C1 segment of cervical spinal cord (tissue), 14 donors: Measurements from ENCODE around the gene KLK12.
"Not testable (repeated sequence)": the region's sequence is repeated elsewhere in the genome, so short reads cannot be mapped to it uniquely, and the experiment has no call there.

ENCODE experiments used
- DNase-seq, 14 donors: peaks; one replicate each; lab custom pipeline; 2025; lab: John Stamatoyannopoulos, UW

Gene KLK12

DNA sequence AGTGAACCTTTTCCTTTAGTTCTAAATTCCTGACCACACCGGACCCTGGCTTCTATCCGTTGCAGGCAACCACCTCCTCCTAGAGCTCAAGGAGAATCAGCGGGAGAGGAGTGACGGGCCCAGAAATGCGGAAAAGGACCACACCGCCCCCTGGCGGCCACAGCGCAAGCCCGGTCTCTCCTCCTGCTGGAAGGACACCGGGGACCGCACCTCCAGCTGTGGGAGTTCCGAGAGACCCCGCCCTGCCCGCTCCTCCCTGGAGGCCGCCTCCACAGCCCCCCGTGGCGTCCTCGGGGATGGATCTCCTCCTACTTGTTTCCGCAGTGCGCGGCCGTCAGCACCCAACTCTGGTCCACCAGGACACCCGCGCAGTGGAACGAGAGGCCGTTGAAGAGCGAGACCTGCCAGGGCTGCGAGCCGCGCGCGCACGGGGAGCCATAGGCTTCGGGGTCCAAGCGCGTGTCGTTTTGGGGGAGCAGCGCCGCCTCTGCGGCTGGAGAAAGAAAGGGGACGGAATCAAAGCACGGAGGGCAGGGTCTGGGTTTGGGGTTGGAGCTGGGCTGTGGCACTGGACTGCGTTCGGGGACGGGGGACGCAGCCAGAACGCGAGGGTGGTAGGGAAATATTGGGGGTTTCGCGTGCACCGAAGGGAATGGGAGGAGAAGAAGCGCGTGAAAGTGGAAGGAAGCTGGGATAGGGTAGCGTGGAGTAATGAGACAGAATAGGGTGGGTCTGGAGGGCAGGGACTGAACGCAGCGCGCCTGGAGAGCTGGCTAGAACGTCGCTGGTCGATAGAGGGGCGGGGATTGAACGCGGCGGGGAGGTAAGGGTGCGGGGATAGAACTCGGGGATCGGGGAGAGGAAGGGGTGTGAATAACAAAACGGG lies 17.8 kb downstream of the KLK12 start:
- DNase-seq = peak in 9 of 14 donors; percentile 8 to 76 (median 46)

DNA sequence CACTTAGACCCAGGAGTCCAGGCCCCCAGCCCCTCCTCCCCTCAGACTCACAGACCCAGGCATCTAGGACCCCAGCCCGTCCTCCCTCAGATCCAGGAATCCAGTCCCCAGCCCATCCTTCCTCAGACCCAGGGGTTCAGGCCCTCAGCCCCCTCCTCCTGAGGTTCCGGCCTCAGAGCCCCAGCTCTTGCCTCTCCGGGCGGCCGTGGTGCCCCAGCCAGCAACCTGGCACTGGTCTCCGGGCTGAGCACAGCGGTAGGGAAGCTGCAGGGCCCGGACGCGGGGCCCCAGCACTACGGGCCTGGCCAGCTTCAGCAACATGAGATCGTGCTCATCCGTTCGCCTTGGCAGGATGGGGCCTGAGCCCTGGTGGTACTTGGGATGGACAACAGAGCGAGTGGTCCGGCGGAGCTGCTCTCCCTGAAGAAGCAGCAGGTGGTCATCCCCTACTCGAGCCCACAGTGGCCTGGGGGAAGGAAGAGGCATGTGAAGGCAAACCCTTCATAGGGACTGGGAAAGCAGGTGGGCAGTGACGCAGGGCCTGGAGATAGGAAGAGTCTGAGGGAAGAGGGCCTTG lies 19.0 kb downstream of the KLK12 start:
- no peak for DNase-seq

DNA sequence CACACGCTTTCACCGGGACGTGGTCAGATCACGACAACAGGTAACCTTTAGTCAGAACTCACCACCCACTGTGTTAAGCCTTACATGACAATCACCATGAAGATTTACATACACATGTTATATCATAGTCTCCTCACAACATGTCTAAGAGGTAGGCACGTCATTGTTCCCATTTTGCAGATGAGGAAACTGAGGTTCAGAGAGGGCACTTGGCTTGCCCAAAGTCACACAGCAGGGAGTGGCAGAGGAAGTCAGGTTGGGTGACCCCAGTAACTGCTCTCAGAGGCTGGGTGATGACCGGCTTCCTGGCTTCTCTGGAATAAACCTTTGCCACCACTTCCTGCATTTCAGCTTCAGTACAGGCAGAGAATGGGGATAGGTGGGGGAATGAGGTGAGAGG lies 20.6 kb downstream of the KLK12 start:
- no peak for DNase-seq

DNA sequence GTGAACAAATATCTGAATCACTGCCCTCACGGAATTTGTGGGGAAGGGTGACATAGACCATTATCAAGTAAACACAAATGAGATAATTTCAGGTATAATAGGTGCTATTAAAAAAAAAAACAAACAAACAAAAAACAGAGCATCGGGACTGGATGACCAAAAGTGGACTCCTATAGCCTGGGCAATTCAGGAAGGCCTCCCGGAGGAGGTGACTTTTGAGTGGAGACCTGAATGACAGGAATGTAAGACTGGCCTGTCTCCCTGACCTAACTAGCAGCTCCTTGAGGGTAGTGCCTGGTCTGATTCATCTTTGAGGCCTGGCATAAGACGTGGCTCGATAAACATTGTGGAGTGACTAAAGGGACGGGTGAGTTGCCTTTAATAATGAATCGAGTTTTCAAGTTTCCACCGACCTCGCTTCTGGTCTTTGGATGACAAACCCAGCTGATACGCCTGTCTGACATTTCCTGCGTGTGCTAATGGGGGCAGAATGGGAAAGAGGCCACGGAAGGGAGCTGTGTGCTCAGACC lies 22.1 kb downstream of the KLK12 start:
- no peak for DNase-seq

DNA sequence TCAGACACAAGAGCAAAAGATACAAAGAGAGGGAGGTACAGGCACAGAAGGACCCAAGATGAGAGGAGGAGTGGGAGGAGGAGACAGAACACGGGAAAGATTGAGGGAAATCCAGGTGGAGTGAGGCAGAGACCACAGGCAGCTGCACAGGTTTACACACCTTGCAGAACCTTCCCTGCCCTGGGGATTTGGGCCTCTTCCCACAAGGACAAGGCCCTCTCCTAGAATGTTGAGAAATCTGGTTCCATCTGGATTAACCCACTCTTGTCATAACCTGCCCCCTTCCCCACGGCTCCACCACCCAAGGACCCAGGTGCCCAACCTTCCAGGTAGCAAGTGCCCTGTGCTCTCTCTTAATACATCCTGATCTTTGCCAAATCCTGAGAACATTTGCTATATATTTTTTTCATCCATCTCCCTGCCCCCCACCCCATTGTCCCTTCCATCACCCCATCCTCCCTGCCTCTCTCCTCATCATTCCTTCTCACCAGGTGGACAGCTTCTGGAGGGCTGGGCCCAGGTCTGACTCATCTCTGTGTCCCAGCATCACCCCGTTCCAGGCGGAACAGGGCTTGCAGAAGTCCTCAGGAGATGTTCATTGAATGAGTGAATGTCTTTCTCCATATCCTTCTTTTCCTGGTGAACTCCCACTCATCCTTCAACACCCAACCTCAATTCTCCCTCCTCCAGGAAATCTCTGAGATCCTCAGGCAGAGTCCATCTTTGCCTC lies 24.6 kb downstream of the KLK12 start:
- no peak for DNase-seq

DNA sequence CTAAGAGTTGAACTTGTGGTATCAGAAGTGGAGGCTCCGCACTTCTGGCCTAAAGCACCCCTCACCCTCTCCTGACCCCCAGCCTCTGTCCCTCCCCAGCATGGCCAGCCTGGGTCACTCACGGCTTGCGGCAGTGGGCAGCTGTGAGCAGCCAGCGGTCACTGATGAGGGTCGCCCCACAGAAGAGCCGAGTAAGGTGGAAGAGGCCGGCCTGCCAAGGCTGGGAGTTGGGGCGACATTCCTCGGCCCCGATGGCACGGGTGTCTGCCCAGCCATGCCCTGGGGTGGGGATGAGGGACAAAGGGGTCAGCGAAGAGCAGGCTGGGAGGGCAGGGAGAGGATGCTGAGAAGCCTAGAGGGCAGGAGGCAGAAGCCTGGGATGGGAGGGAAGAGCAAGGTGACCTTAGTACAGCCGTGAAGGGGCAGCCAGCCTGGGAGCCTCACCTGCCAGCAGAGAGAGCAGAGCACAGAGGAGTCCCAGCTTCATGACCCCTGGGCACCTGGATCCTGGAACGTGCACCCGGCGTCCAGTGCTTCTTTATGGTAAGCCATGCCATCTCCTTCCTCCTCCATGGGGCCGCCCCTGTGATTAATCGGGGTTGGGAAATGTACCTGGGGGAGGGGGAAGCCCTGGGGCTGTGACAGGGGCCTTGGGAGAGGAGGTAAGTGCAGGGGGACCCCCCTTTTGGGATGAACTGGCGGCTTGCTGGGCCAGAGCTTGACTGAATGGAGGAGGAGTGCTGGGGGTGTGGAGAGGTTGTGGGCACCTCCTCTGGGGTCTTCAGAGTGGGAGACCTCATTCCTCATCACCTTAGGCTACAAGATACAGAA lies 25.5 kb downstream of the KLK12 start:
- DNase-seq = no peak

DNA sequence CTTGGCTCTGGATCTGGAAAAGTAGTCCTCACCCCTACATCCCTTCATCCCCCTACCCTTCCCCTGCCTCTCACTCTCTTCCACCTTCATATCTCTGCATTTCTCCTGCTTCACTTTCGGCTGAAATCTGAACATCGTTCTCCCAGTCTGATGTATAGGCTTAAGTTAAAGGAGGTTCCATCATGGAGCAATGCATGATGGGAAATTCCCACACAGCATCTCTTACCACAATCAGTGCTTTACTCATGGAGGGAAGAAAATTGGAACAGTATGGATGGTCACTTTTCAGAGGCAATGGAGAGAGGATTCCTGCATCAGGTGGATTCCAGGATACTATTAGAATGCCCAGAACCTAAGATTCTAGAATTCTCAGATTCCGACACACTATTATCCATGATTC lies 27.3 kb downstream of the KLK12 start:
- DNase-seq = no peak

DNA sequence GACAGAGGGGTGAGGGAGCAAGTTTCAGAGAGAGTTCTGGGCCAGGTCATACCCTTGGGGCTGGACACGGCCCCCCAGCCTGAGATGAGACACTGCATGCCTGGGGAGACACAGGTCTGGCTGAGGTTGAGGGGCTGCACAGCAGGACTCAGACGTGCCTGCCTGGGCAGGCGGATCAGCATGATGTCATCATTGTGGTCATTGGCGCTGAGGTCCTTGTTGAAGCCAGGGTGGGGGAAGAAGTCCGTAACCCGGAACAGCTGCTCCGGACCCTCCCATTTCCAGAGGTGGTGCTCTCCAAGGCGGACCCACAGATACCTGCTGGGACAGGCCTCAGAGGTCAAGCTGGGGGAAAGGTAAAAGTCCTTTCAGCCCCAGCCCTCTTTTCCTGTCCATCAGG lies 28.4 kb downstream of the KLK12 start:
- no peak for DNase-seq

DNA sequence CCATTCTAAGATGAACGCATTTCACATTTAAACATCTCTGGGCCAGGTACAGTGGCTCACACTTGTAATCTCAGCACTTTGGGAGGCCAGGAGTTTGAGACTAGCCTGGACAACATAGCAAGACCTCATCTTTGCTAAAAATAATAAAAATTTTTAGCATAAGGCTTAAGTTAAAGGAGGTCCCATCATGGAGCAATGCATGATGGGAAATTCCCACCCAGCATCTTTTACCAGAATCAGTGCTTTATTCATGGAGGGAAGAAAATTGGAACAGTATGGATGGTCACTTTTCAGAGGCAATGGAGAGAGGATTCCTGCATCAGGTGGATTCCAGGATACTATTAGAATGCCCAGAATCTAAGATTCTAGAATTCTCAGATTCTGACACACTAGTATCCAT lies 29.6 kb downstream of the KLK12 start:
- no peak for DNase-seq

DNA sequence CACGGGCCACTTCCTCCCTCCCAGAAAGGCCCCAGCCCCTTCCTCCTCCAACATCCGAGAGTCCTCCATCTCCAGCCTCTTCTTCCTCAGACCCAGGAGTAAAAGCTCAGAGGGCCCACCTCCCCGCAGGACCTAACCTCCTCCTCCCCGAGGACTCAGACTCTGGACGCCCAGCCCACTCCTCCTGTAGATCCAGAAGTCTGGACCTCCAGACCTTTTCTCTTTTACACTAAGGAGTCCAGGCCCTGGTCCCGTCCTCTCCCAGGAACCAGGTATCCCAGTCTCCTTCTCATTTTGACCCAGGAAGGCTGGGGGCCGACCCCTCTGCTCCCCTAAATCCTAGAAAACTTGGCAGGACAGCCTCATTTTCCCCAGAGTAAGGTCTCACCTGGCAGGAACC lies 31.5 kb downstream of the KLK12 start:
- no peak for DNase-seq

DNA sequence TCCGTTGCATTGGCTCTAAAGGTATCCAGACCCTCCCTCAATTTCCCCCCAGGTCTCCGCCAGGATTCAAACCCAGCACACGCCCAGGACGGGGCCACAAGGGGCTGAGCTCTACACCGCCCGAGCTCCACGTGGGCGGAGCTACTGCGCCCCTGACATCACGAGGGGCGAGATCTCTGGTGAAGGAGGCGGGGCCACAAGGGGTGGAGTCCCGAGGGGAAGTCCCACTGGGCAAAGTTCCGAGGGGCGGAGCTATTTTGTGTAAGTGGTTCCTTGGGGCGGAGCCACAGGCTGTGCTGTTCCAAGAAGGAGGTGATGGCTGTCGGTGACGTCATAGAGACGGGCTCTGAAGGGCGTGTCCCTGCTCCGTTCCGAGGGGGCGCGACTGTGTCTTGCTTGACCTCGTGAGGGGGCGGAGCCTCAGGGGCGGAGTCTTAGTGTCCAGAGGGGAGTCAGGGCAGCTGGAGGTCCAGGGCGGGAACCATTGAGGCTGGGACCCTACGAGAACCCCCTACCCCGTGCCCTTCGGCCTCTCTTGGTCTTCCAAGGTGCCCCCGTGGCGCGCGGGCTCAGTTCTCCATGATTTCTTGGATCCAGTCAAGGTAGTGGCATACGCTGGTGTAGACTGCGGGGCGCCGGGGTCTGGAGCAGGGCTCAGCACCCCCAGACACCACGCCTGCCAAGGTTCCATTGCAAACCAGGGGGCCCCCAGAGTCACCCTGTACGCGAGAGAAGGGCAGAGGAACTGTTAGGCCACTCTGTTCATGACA lies 32.1 kb downstream of the KLK12 start:
- DNase-seq = peak in 1 of 14 donors; percentile 39

DNA sequence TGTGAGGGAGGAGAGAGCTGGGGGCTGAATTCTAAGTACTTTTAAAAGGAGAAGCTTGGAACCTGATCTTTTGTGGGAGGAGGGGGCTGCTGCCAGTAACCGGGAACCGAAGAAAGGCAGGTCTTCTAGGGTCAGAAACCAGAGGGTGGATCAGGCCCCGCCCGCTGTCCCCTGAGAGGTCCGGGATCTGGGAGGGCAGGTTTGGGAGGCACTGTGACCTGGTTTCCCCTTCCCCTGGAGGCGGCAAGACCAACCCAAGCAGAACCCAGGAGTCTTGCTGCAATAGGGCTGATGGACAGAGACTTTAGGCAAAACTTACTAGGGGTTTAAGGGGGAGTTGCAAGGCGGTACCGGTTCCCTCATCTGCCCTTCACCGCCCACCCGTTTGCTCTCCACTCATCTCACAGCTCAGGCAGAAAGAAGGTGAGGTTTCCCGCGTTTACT lies 32.7 kb downstream of the KLK12 start:
- DNase-seq = no peak

DNA sequence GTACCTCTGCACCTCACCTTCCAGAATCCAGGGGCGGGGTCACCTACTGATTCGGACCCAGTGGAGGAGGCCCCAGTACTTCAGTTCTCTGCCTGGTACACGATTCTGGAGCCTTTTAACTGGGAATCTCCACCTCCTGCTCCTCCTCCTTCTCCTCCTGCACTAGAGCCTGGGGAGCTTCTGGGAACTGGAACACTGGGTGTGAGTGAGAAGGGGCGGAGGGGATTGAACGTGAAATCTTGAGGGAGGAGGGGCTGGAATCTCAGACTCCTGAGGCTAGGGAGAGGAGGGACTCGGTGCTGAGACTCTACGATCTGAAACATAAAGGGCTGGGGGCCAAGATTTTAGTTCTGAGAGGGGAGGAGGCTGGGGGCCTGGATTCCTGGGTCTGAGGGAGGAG lies 33.3 kb downstream of the KLK12 start, which contains the start of gene KLK8:
Gene KLK8, minus strand, starts transcription at position 90 of the 400 bp plus-strand sequence. CDS start 437 bp downstream, outside the sequence.
- no peak for DNase-seq

DNA sequence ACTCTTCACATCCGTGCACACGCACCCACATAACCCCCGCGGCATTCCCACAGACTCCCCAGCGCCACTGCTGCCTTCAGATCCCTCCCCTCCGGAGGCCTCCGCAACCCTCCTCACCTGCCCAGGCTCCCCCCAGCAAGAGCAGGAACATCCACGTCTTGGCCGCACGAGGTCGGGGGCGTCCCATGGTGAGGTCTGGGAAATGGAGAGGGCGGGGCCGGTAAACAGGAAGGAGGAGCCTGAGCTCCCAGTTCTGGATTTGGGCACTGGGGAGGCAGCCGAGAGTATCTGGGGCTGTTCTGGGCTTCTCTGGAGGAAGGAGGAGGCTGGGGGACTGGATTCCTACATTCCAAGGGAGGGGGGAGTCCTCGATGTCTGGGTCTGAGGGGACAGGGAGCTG lies 33.8 kb downstream of the KLK12 start:
- DNase-seq = no peak

DNA sequence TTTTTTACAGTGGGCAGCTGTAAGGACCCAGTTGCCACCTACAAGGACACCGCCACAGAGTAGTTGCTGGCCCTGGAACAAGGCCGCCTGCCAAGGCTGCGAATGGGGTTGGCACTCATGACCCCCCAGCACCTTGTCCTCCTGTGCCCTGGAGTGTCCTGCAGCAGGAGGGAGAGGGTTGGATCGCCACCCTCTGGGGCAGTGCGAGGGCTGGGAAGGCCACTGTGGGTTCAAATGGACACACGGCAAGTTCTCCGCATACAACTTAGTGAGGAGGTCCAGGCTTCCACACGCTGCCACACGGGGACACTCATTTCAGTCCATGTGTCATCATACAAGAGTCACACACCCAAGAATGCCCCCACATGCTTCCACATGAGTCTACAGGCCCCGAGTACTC lies 34.4 kb downstream of the KLK12 start:
- DNase-seq = no peak

DNA sequence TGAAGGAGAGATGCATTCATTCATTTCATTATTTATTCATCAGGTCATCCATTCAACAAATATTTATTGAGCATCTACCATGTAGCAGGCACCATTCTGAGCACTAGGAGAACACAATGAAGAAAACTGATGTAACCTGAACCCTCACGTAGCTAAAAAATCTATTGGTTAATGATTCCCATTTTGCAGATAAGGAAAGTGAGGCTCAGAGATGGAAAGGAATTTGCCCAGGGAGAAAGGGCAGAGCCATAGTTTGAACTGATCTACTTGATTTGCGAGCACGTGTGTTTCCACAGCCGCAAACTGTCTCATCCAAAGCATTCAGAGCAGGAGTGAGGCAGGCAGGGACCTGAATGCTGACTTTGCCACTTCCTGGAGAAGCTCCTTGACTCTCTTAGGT lies 36.1 kb downstream of the KLK12 start:
- DNase-seq = no peak

DNA sequence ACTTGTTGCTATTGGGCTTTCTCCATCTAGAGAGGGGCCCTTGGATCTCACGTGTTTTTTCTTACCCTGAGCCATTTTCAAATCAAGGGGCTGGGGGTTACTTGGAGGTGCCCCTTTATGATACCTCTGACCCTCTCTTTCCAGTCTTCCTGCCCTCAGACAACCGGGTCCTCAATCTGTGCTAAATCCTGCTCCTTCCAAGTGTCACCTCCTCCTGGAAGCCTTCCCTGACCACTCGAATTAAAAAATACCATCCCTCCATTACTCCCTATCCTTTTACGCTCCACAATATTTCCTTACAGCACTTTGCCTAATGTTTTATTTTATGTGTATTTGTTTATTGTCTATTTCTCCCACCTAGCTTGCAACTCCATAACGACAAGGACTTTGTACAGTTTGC lies 36.7 kb downstream of the KLK12 start:
- DNase-seq = no peak

DNA sequence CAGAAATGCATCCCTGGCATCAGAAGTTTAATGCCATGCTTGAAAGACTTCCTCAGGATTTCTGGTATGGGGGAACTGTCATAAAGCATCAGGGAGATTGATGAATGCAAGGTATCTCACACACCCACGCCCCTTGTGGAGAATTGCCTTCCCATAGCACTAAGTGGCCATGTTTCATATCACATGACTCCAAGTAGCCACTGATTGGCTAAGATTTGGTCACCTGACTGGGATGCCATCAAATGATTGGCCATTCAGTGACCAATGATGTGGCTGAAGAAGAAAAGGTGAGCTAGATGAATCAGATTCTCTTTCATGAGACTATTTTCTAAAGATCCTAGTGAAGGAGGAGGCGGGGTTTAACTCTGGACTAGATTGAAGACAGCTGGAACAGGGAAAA lies 40.7 kb downstream of the KLK12 start:
- no peak for DNase-seq

DNA sequence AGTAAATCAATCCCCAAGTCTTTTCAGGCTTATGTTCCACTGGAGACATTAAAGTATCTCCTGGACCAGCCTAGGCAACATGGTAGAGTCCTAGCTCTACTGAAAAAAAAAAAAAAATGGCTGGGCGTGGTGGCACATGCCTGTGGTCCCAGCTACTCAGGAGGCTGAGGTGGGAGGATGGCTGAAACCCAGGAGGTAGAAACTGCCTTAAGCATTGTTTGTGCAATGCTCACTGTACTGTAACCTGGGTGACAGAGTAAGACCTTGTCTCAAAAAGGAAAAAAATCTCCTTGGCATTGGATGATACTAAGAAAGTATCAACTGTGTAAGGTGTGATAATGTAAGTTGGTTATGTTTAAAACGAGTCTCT lies 42.2 kb downstream of the KLK12 start:
- DNase-seq = no peak

DNA sequence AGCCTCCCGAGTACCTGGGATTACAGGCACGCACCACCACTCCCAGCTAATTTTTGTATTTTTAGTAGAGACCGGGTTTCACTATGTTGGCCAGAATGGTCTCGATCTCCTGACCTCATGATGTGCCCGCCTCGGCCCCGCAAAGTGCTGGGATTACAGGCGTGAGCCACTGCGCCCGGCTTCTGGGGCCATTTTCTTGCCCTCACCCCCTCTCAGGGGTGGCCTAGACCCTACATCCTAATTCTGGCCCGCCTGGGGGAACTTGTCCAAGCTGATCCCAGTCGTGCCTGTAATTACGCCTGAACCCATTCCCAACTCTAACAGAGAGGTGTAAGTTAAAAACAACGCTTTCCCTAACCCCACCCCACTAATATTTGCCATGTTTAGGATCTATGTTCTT lies 50.4 kb downstream of the KLK12 start:
- DNase-seq = not testable (repeated sequence)
